SK-N-SH (cell line): ENCODE data around the gene PNKD. TPM values are rescaled to one million over a fixed set of nuclear protein-coding genes. Genes with fewer than 3 reads are reported as not detected.

Experiments
- CTCF ChIA-PET: fragments of 300-600, 350-600 bp; formaldehyde crosslinking; extraction: SDS; loops from one replicate; lab custom pipeline; 2021; lab: Yijun Ruan, JAX
- POLR2A ChIA-PET: fragments of 350-600 bp; sonication (Branson Sonifier 250); formaldehyde crosslinking; extraction: SDS; loops from one replicate; lab custom pipeline; 2020; ENCODE audit warnings: antibody characterized with exemption, inconsistent platforms; lab: Yijun Ruan, JAX
- DNase-seq: peaks from one replicate; pipeline ENCODE4 v3.0.0; 2012
- H2AFZ ChIP-seq: fragments of 200-600 bp; sonication (generic); 2 replicates; pipeline ENCODE4 v1.8.1; 2016; ENCODE audit warnings: antibody characterized with exemption, mild to moderate bottlenecking, low read depth
- H3F3A ChIP-seq: fragments of 200-600 bp; sonication (generic); replicated peaks from 2 replicates; pipeline ENCODE3; 2016; ENCODE audit warnings: antibody characterized with exemption, mild to moderate bottlenecking; ENCODE audit not compliant: insufficient read depth
- H3K27ac ChIP-seq, 2 experiments: fragments of 200-500 bp in 1 of 2; fragments of 200-600 bp in 1 of 2; sonication (Bioruptor generic) in 1 of 2; sonication (generic), shearing (Covaris generic) in 1 of 2; 2 replicates each; pipeline versions ENCODE4 v1.5.1 to v1.6.1; 2014 to 2016; ENCODE audit warnings: low read depth in 2 of 2, inconsistent platforms in 1 of 2, low read length in 1 of 2, mild to moderate bottlenecking in 1 of 2, mixed read lengths in 1 of 2
- H3K27me3 ChIP-seq: fragments of 200-600 bp; sonication (generic), shearing (Covaris generic); 2 replicates; pipeline ENCODE4 v1.6.1; 2016; ENCODE audit warnings: mixed run types; ENCODE audit not compliant: insufficient read depth
- H3K36me3 ChIP-seq, 2 experiments: fragments of 200-500 bp in 1 of 2; fragments of 200-600 bp in 1 of 2; sonication (Bioruptor generic) in 1 of 2; sonication (generic) in 1 of 2; replicated peaks in 1 of 2; 2 replicates each; pipeline versions ENCODE3 to v1.5.1; 2014 to 2016; ENCODE audit warnings: low read length in 1 of 2, mild to moderate bottlenecking in 1 of 2; ENCODE audit not compliant: insufficient read depth in 2 of 2, control insufficient read depth in 1 of 2
- H3K4me1 ChIP-seq, 2 experiments: fragments of 200-500 bp in 1 of 2; fragments of 200-600 bp in 1 of 2; sonication (Bioruptor generic) in 1 of 2; sonication (generic), shearing (Covaris generic) in 1 of 2; 2 replicates each; pipeline versions ENCODE4 v1.5.1 to v1.6.1; 2014 to 2016; ENCODE audit warnings: low read depth in 1 of 2, low read length in 1 of 2, mixed run types in 1 of 2; ENCODE audit not compliant: insufficient read depth in 2 of 2, control insufficient read depth in 1 of 2
- H3K4me2 ChIP-seq: fragments of 200-600 bp; sonication (generic), shearing (Covaris generic); 2 replicates; pipeline ENCODE4 v1.6.1; 2017; ENCODE audit warnings: mixed run types
- H3K4me3 ChIP-seq, 2 experiments: fragments of 200-500 bp in 1 of 2; fragments of 200-600 bp in 1 of 2; sonication (Bioruptor generic) in 1 of 2; sonication (generic), shearing (Covaris generic) in 1 of 2; 2 replicates each; pipeline versions ENCODE4 v1.5.1 to v1.8.1; 2014 to 2016; ENCODE audit warnings: low read depth in 2 of 2, inconsistent platforms in 1 of 2, low read length in 1 of 2, mild to moderate bottlenecking in 1 of 2, mixed read lengths in 1 of 2, moderate library complexity in 1 of 2
- H3K79me2 ChIP-seq: fragments of 200-600 bp; sonication (generic); 2 replicates; pipeline ENCODE4 v1.8.1; 2017; ENCODE audit warnings: mild to moderate bottlenecking; ENCODE audit not compliant: insufficient read depth
- H3K9ac ChIP-seq: fragments of 200-600 bp; sonication (generic); 2 replicates; pipeline ENCODE4 v1.6.1; 2017; ENCODE audit warnings: mixed run types
- H3K9me2 ChIP-seq: fragments of 200-600 bp; sonication (generic); 2 replicates; pipeline ENCODE4 v1.6.1; 2017; ENCODE audit warnings: mixed run types
- H3K9me3 ChIP-seq: fragments of 200-600 bp; sonication (generic); 2 replicates; pipeline ENCODE4 v1.6.1; 2017; ENCODE audit warnings: mixed run types, mild to moderate bottlenecking, moderate library complexity
- H4K20me1 ChIP-seq: fragments of 200-600 bp; sonication (generic); 2 replicates; pipeline ENCODE4 v1.6.1; 2017; ENCODE audit warnings: mild to moderate bottlenecking, mixed run types; ENCODE audit not compliant: insufficient read depth
- CHD2 ChIP-seq: fragments of 150-350 bp; IDR thresholded peaks from 2 replicates; pipeline ENCODE4 v1.6.1; 2018; ENCODE audit warnings: low read length; ENCODE audit not compliant: partially characterized antibody
- CTCF ChIP-seq: fragments of 200-600 bp; sonication (generic); IDR thresholded peaks from 2 replicates; pipeline ENCODE4 v1.6.1; 2017; ENCODE audit warnings: antibody characterized with exemption, mild to moderate bottlenecking, moderate library complexity
- EP300 ChIP-seq, 2 experiments: IDR thresholded peaks; 2 replicates each; pipeline versions ENCODE4 v1.4.0 to v1.6.1; 2012; ENCODE audit warnings: borderline replicate concordance in 1 of 2, low read depth in 1 of 2, low read length in 1 of 2
- FOXJ3 ChIP-seq: sonication (generic); formaldehyde crosslinking; IDR thresholded peaks from 2 replicates; pipeline ENCODE4 v1.5.1; 2020; ENCODE audit warnings: mild to moderate bottlenecking, missing genetic modification reagents
- FOXM1 ChIP-seq: IDR thresholded peaks from 2 replicates; pipeline ENCODE4 v1.4.0; 2012; ENCODE audit warnings: low read depth, mild to moderate bottlenecking
- GABPA ChIP-seq: IDR thresholded peaks from 2 replicates; pipeline ENCODE4 v1.4.0; 2012; ENCODE audit warnings: low read depth, mild to moderate bottlenecking
- GATA2 ChIP-seq: sonication (generic); formaldehyde crosslinking; IDR thresholded peaks from 2 replicates; pipeline ENCODE4 v1.5.0; 2020; ENCODE audit warnings: mild to moderate bottlenecking, missing genetic modification reagents
- RFX5 ChIP-seq: IDR thresholded peaks from 2 replicates; pipeline ENCODE4 v1.6.1; 2012; ENCODE audit warnings: mild to moderate bottlenecking, improper control_type of control experiment, low read length
- YY1 ChIP-seq: IDR thresholded peaks from 2 replicates; pipeline ENCODE4 v1.4.0; 2012; ENCODE audit warnings: low read depth, mild to moderate bottlenecking
- WGBS: methylation state at CpG from one replicate; pipeline ENCODE4 v1.1.6; 2017; ENCODE audit warnings: low lambda C conversion rate; 5-methylcytosine and 5-hydroxymethylcytosine counted together
- polyA plus RNA-seq, 3 experiments: library from polyadenylated mRNA; depleted of rRNA; stranded (reverse); fragments of >200 nt; gene quantifications; 2 replicates each; pipeline ENCODE4 v1.2.3, GENCODE V29; 2012

Gene PNKD
- polyA plus RNA-seq, 1 of the 3 experiments (the other 2 are of a cell fraction): 101 TPM

- no peak for TF ChIP-seq GATA2 (CRISPR knock-in tag)
- TF ChIP-seq, all 33 proteins: peak for 0
These were observed 59.7 kb downstream of the PNKD start (continued) for GRCh38 chr2:218329826-218330593.

DNA sequence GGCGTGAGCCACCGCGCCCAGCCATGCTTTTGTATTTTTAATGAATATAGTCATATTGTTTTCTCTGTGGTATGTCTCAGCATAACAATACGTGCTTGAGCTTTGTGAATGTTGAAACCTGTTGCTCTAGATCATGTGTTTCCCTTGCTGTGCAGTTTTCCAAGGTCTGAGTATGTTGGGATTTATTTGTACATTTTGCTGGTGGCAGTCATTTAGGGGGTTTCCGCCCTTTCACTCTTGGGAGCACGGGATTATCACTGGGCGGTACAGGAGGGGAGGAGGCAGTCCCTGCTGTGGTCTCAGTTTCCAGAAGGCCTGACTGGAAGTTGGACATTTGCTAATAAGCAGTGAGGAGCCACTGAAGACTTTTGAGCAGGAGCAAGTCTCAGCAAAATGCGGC is 61.4 kb downstream of the PNKD start:
- no peaks in the 10 kb centered on the region for H3K36me3 ChIP-seq
- H3K4me3 ChIP-seq: no peak overlapping the region
- POLR2A ChIA-PET: no interaction called here
- no peaks in the 10 kb centered on the region for H4K20me1 ChIP-seq
- no peaks in the 10 kb centered on the region for H3K9me2 ChIP-seq
- DNase-seq: no peak
- no peak overlapping the region for H3K4me2 ChIP-seq
- no peaks in the 10 kb centered on the region for H3K9me3 ChIP-seq
- no peak for TF ChIP-seq FOXJ3 (CRISPR knock-in tag)
- 94% methylated on average over 7 of the region's 8 CpGs for WGBS
- H3F3A ChIP-seq: no peaks in the 10 kb centered on the region
- H2AFZ ChIP-seq: no peak overlapping the region
- H3K79me2 ChIP-seq: no peaks in the 10 kb centered on the region
- no peaks in the 10 kb centered on the region for H3K27me3 ChIP-seq
- H3K9ac ChIP-seq: no peak overlapping the region
- H3K27ac ChIP-seq: no peak overlapping the region
- peaks cover 0 to 2% of the 10 kb centered on the region in 2 experiments; a peak in 1 of 4 replicates for H3K4me1 ChIP-seq
- CTCF ChIA-PET: interaction anchor here (1.1 kb wide), 1 partner anchor 316 kb away, joined by 3 read pairs; no protein-coding TSS in a partner anchor

GRCh38 chr2:218332288-218332687 is 62.0 kb downstream of the PNKD start:
- DNase-seq: no peak
- no peaks in the 10 kb centered on the region for H3K36me3 ChIP-seq
- H3K4me1 ChIP-seq: peaks cover 0 to 2% of the 10 kb centered on the region in 2 experiments; a peak in 1 of 4 replicates
- no peaks in the 10 kb centered on the region for H3K9me2 ChIP-seq
- WGBS: 100% methylated on average over 1 of the region's 1 CpG
- H2AFZ ChIP-seq: no peak overlapping the region
- no peaks in the 10 kb centered on the region for H3K27me3 ChIP-seq
- H3K79me2 ChIP-seq: no peaks in the 10 kb centered on the region
- H3K9me3 ChIP-seq: no peaks in the 10 kb centered on the region
- H3F3A ChIP-seq: no peaks in the 10 kb centered on the region
- ChIA-PET CTCF (no interaction called here), POLR2A (no interaction called here)
- H3K27ac ChIP-seq: no peak overlapping the region
- H4K20me1 ChIP-seq: no peaks in the 10 kb centered on the region
- no peak overlapping the region for H3K4me2 ChIP-seq
- no peak for TF ChIP-seq EP300 (IDR thresholded peaks at IDR 0.05; ENCODE audit: borderline replicate concordance in 1 of 2, low read depth in 1 of 2, low read length in 1 of 2)
- no peak for TF ChIP-seq RFX5
- no peak for TF ChIP-seq FOXM1
- no peak for TF ChIP-seq CTCF
- no peak for TF ChIP-seq GABPA
- TF ChIP-seq CHD2: no peak
- TF ChIP-seq YY1: no peak
- no peak overlapping the region for H3K9ac ChIP-seq
- no peak overlapping the region for H3K4me3 ChIP-seq
